B cell (primary cell): Measurements from ENCODE around the gene PNPO.

Experiments used
- EZH2 ChIP-seq: IDR thresholded peaks from 2 replicates; pipeline ENCODE4 v1.6.1; 2012; ENCODE audit warnings: borderline replicate concordance, low read depth, mild to moderate bottlenecking, moderate library complexity, low read length; ENCODE audit not compliant: insufficient read depth, poor library complexity, severe bottlenecking
- TF ChIP-seq, protein P1 (sequence below): fragments of 200-600 bp; IDR thresholded peaks from one replicate; pipeline ENCODE4 v1.8.0; 2022; ENCODE audit warnings: antibody characterized with exemption, mild to moderate bottlenecking

DNA sequence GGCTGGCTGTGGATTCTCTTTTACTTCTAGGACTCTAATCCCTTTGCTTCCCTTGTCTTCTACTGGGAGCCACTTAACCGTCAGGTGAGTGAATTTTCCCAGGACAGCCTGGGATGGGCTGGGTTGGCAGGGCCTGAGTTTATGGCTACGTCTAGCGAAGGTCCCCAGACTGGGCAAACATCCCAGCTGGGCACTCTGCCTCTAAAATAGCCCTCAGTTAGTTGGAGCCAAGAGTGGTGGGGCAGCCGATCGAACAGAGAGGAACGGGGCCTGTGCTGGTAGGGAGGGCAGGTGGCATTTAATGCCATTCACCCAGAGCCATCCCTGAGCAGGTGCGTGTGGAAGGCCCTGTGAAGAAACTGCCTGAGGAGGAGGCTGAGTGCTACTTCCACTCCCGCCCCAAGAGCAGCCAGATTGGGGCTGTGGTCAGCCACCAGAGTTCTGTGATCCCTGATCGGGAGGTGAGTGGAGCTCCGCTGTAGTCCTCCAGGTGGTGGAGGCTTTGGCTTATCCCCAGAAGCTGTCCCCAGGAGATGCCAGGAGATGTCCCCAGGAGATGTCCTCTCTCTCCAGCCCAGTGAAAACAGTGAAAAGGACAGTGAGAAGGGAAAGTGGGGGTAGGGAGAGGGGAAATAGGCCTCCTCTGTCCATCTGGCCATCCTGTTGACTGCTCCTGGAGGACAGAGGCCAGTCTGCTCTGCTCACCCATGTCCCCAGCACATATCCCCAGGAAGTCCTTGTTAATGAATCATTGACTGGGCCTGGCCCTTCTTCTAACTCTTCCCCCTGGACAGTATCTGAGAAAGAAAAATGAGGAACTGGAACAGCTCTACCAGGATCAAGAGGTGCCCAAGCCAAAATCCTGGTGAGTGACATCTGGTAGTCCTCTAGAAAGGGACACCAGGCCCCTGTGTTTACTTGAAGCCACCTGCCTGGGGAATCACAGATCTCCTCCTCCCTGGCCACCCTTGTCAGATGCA is 4.4 kb downstream of the PNPO start:
- TF ChIP-seq, protein P1, sequence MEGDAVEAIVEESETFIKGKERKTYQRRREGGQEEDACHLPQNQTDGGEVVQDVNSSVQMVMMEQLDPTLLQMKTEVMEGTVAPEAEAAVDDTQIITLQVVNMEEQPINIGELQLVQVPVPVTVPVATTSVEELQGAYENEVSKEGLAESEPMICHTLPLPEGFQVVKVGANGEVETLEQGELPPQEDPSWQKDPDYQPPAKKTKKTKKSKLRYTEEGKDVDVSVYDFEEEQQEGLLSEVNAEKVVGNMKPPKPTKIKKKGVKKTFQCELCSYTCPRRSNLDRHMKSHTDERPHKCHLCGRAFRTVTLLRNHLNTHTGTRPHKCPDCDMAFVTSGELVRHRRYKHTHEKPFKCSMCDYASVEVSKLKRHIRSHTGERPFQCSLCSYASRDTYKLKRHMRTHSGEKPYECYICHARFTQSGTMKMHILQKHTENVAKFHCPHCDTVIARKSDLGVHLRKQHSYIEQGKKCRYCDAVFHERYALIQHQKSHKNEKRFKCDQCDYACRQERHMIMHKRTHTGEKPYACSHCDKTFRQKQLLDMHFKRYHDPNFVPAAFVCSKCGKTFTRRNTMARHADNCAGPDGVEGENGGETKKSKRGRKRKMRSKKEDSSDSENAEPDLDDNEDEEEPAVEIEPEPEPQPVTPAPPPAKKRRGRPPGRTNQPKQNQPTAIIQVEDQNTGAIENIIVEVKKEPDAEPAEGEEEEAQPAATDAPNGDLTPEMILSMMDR, result no peak
- TF ChIP-seq EZH2, result no peak
